Trophoblast cell (in vitro differentiated cells and primary cell): Measurements from ENCODE around the gene TRAPPC14.
A peak's percentile ranks its signal among the peaks of the same experiment; 100 is the strongest.
"Not testable (repeated sequence)": the region's sequence is repeated elsewhere in the genome, so short reads cannot be mapped to it uniquely, and the experiment has no call there.

Source experiments
- DNase-seq, 2 donors: peaks; one replicate each; pipeline ENCODE4 v3.0.0-alpha.2; 2016
- H2AFZ ChIP-seq: 2 replicates; pipeline ENCODE4 v1.6.1; 2013; ENCODE audit warnings: low read length, moderate library complexity, mild to moderate bottlenecking; ENCODE audit not compliant: insufficient read depth, poor library complexity
- H2AK5ac ChIP-seq: 2 replicates; pipeline ENCODE4 v1.6.1; 2013; ENCODE audit warnings: mild to moderate bottlenecking, low read length
- H2BK120ac ChIP-seq: 2 replicates; pipeline ENCODE4 v1.6.1; 2013; ENCODE audit warnings: low read length, mild to moderate bottlenecking, moderate library complexity; ENCODE audit not compliant: insufficient read depth, poor library complexity
- H2BK12ac ChIP-seq: 2 replicates; pipeline ENCODE4 v1.6.1; 2013; ENCODE audit warnings: mild to moderate bottlenecking, low read length, moderate library complexity
- H2BK5ac ChIP-seq: 2 replicates; pipeline ENCODE4 v1.6.1; 2013; ENCODE audit warnings: low read length, low read depth, moderate library complexity, mild to moderate bottlenecking; ENCODE audit not compliant: poor library complexity
- H3K14ac ChIP-seq: 2 replicates; pipeline ENCODE4 v1.6.1; 2013; ENCODE audit warnings: mild to moderate bottlenecking, low read length
- H3K18ac ChIP-seq: 2 replicates; pipeline ENCODE4 v1.6.1; 2013; ENCODE audit warnings: mild to moderate bottlenecking, low read length
- H3K23ac ChIP-seq: 2 replicates; pipeline ENCODE4 v1.6.1; 2013; ENCODE audit warnings: low read length
- H3K27ac ChIP-seq: 2 replicates; pipeline ENCODE4 v1.5.1; 2013; ENCODE audit warnings: low read depth, mild to moderate bottlenecking, inconsistent platforms, low read length, moderate library complexity
- H3K27me3 ChIP-seq: 2 replicates; pipeline ENCODE4 v1.6.1; 2013; ENCODE audit warnings: inconsistent platforms, mild to moderate bottlenecking, low read length, moderate library complexity; ENCODE audit not compliant: insufficient read depth
- H3K36me3 ChIP-seq, 2 experiments: 1 replicate in 1 of 2; 2 replicates in 1 of 2; pipeline ENCODE4 v1.6.1; 2013; ENCODE audit warnings: low read length in 2 of 2, mild to moderate bottlenecking in 2 of 2, moderate library complexity in 1 of 2; ENCODE audit not compliant: insufficient read depth in 2 of 2, control insufficient read depth in 1 of 2
- H3K4ac ChIP-seq: 2 replicates; pipeline ENCODE4 v1.6.1; 2013; ENCODE audit warnings: low read depth, mild to moderate bottlenecking, low read length, moderate library complexity
- H3K4me1 ChIP-seq, 2 experiments: 1 replicate in 1 of 2; 2 replicates in 1 of 2; pipeline ENCODE4 v1.6.1; 2013; ENCODE audit warnings: low read length in 2 of 2, mild to moderate bottlenecking in 2 of 2, moderate library complexity in 1 of 2; ENCODE audit not compliant: insufficient read depth in 2 of 2, control insufficient read depth in 1 of 2
- H3K4me2 ChIP-seq: 2 replicates; pipeline ENCODE4 v1.6.1; 2013; ENCODE audit warnings: inconsistent platforms, mild to moderate bottlenecking, low read length, moderate library complexity
- H3K4me3 ChIP-seq: 2 replicates; pipeline ENCODE4 v1.5.1; 2013; ENCODE audit warnings: mild to moderate bottlenecking, low read depth, low read length, inconsistent platforms
- H3K79me1 ChIP-seq: one replicate; pipeline ENCODE4 v1.6.1; 2013; ENCODE audit warnings: low read length
- H3K79me2 ChIP-seq: 2 replicates; pipeline ENCODE4 v1.6.1; 2013; ENCODE audit warnings: low read length, mild to moderate bottlenecking; ENCODE audit not compliant: control insufficient read depth, insufficient read depth, poor library complexity
- H3K9ac ChIP-seq: 2 replicates; pipeline ENCODE4 v1.6.1; 2013; ENCODE audit warnings: mild to moderate bottlenecking, low read length
- H3K9me3 ChIP-seq: 2 replicates; pipeline ENCODE4 v1.6.1; 2013; ENCODE audit warnings: low read depth, mild to moderate bottlenecking, control low read depth, inconsistent platforms, low read length; ENCODE audit not compliant: insufficient read depth
- H4K12ac ChIP-seq: 2 replicates; pipeline ENCODE4 v1.6.1; 2013; ENCODE audit warnings: low read depth, mild to moderate bottlenecking, low read length, moderate library complexity
- H4K8ac ChIP-seq: 2 replicates; pipeline ENCODE4 v1.6.1; 2013; ENCODE audit warnings: low read depth, mild to moderate bottlenecking, low read length, moderate library complexity
- H4K91ac ChIP-seq: one replicate; pipeline ENCODE4 v1.6.1; 2013; ENCODE audit warnings: low read depth, mild to moderate bottlenecking, low read length, moderate library complexity
- WGBS: extraction: QIAGEN DNeasy Blood & Tissue Kit; methylation state at CpG from one replicate; pipeline ENCODE4 v1.1.7; 2013; ENCODE audit warnings: missing lambda C conversion rate; ENCODE audit not compliant: insufficient read length, insufficient coverage; ENCODE audit errors: extremely low coverage; 5-methylcytosine and 5-hydroxymethylcytosine counted together

The TRAPPC14 gene

GRCh38 chr7:100130608-100131453, 27.7 kb downstream of the TRAPPC14 start:
- no peak overlapping the region for H4K91ac ChIP-seq
- H3K79me2 ChIP-seq: peaks cover 13% of the 10 kb centered on the region
- no peak overlapping the region for H2BK12ac ChIP-seq
- H3K4me1 ChIP-seq: peaks cover 3 to 8% of the 10 kb centered on the region in 2 experiments
- H3K27ac ChIP-seq: no peak overlapping the region
- H3K14ac ChIP-seq: no peak overlapping the region
- no peak overlapping the region for H3K9ac ChIP-seq
- H2AK5ac ChIP-seq: no peak overlapping the region
- no peak overlapping the region for H3K4me3 ChIP-seq
- no peak overlapping the region for H2BK120ac ChIP-seq
- H4K12ac ChIP-seq: no peak overlapping the region
- no peaks in the 10 kb centered on the region for H3K36me3 ChIP-seq
- no peaks in the 10 kb centered on the region for H3K27me3 ChIP-seq
- no peak overlapping the region for H4K8ac ChIP-seq
- H3K4me2 ChIP-seq: peak overlapping the region; percentile 60
- H2BK5ac ChIP-seq: no peak overlapping the region
- no peak overlapping the region for H3K4ac ChIP-seq
- no peak overlapping the region for H2AFZ ChIP-seq
- peaks cover 15% of the 10 kb centered on the region for H3K79me1 ChIP-seq
- no CpG with 5 or more reads among the region's 24 CpGs for WGBS
- no peak overlapping the region for H3K23ac ChIP-seq
- H3K9me3 ChIP-seq: no peaks in the 10 kb centered on the region
- H3K18ac ChIP-seq: no peak overlapping the region
- DNase-seq: peak; percentile 61 to 83

DNA sequence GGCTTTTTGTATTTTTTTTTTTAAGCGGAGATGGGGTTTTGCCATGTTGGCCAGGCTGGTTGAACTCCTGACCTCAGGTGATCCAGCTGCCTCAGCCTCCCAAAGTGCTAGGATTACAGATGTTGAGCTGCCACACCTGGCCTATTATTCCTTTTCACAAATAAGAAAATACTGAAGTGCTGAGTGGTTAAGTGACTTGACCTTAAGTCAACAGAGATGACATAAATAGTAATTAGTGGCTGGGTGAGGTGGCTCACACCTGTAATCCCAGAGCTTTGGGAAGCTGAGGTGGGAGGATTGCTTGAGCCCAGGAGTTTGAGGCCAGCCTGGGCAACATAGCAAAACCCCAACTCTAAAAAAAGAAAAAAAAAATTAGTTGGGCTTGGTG, 28.3 kb downstream of the TRAPPC14 start:
- H3K4ac ChIP-seq, H2BK5ac ChIP-seq, H3K36me3 ChIP-seq, H3K23ac ChIP-seq, H3K4me1 ChIP-seq, H3K9me3 ChIP-seq, H2AK5ac ChIP-seq, H3K4me2 ChIP-seq, H3K27me3 ChIP-seq, H3K18ac ChIP-seq, H3K27ac ChIP-seq, H4K8ac ChIP-seq, H2AFZ ChIP-seq, H3K14ac ChIP-seq, H2BK12ac ChIP-seq, H3K4me3 ChIP-seq, H2BK120ac ChIP-seq, H3K9ac ChIP-seq, H4K91ac ChIP-seq, H4K12ac ChIP-seq: not testable (repeated sequence)
- peak in 1 of 2 donors; percentile 47 for DNase-seq
- Histone ChIP-seq H3K79me1 (peaks cover 15% of the 10 kb centered on the region), H3K79me2 (peaks cover 13% of the 10 kb centered on the region)
- no CpG with 5 or more reads among the region's 1 CpG for WGBS

DNA sequence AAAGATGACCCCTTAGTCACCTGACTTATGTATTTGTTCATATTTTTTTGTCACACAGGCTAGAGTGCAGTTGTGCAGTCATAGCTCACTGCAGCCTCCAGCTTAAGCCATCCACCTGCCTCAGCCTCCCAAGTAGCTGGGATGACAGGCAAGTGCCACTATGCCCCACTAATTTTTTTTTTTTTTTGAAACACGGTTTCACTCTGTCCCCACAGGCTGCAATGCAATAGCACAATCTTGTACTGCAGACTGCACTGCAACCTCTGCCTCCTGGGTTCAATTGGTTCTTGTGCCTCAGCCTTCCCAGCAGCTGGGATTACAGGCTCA, 29.9 kb downstream of the TRAPPC14 start:
- Histone ChIP-seq H2BK120ac (no peak overlapping the region), H2BK12ac (no peak overlapping the region), H3K23ac (no peak overlapping the region), H4K12ac (no peak overlapping the region), H3K4me1 (peaks cover 3 to 8% of the 10 kb centered on the region in 2 experiments), H4K8ac (no peak overlapping the region), H3K4me3 (no peak overlapping the region), H4K91ac (no peak overlapping the region), H3K9ac (no peak overlapping the region), H3K79me1 (peaks cover 15% of the 10 kb centered on the region), H2AK5ac (no peak overlapping the region), H3K9me3 (no peaks in the 10 kb centered on the region), H3K36me3 (no peaks in the 10 kb centered on the region), H3K27me3 (no peaks in the 10 kb centered on the region), H3K18ac (no peak overlapping the region), H2AFZ (no peak overlapping the region), H3K27ac (no peak overlapping the region), H3K79me2 (peaks cover 13% of the 10 kb centered on the region), H3K4me2 (no peak overlapping the region), H2BK5ac (no peak overlapping the region), H3K14ac (no peak overlapping the region), H3K4ac (no peak overlapping the region)
- no peak for DNase-seq
- no CpG with 5 or more reads among the region's 1 CpG for WGBS

DNA sequence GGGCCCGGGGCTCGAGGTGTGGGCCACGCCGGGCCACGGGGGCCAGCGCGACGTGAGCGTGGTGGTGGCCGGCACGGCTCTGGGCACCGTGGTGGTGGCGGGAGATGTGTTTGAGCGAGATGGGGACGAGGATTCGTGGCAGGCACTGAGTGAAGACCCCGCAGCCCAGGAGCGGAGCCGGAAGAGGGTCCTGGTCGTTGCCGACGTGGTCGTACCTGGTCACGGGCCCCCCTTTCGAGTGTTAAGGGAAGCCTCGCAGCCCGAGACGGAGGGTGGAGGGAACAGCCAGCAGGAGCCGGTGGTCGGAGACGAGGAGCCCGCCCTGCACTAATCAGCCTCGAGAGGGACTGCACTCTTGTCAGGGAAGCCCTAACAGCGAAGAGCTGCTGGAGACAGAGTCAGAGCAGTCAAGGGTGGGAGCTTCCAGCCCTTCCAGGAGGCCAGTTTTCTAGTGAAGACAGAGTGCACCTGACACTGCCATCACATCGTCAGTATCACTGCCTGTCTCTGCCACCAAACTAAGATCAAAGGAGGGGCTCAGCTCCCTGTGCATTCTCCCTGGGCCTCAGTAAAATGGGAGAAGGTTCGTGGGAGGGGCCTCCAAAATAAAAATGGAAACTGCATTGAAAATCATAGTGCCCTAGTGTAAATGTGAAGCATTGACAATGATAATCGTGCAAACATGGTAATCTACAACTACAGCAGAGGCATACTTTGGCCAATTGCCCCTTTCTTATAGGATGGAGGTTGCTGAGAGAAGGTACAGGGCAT, 30.5 kb downstream of the TRAPPC14 start:
- H3K79me1 ChIP-seq: peaks cover 15% of the 10 kb centered on the region
- no CpG with 5 or more reads among the region's 37 CpGs for WGBS

More for the DNA sequence above, 30.5 kb downstream of the TRAPPC14 start:
- Histone ChIP-seq H3K79me2 (peaks cover 13% of the 10 kb centered on the region), H3K14ac (peak overlapping the region; percentile 77), H3K4me3 (peak overlapping the region; percentile 81), H2AK5ac (peak overlapping the region; percentile 64), H3K27me3 (no peaks in the 10 kb centered on the region), H3K9me3 (no peaks in the 10 kb centered on the region), H3K23ac (no peak overlapping the region), H3K4me1 (peaks cover 3 to 8% of the 10 kb centered on the region in 2 experiments), H2BK5ac (no peak overlapping the region), H3K4me2 (peak overlapping the region; percentile 75), H2AFZ (peak overlapping the region; percentile 56), H3K18ac (peak overlapping the region; percentile 63), H4K12ac (peak overlapping the region; percentile 95), H3K4ac (peak overlapping the region; percentile 60), H3K27ac (no peak overlapping the region), H2BK120ac (peak overlapping the region; percentile 45), H2BK12ac (no peak overlapping the region), H4K8ac (peak overlapping the region; percentile 81), H3K9ac (peak overlapping the region; percentile 63), H4K91ac (peak overlapping the region; percentile 91), H3K36me3 (no peaks in the 10 kb centered on the region)
- no peak for DNase-seq
